ENCODE measurements around the gene GRIN2B.

The GRIN2B gene

GRCh38 chr12:13981296-13981962, at the start of gene GRIN2B:
GRIN2B (minus strand) TSS chr12:13981602; CDS start chr12:13866208, 115,394 bp downstream.
- no peak for DNase-seq

- DNase-seq, result no peak
These were observed 45.1 kb upstream of the GRIN2B start for GRCh38 chr12:14026537-14026936.

- no peak for DNase-seq
These were observed 43.2 kb upstream of the GRIN2B start for GRCh38 chr12:14024591-14024990.

GRCh38 chr12:14018080-14018479, 36.7 kb upstream of the GRIN2B start:
- no peak for DNase-seq

- DNase-seq, result no peak
These were observed 29.6 kb upstream of the GRIN2B start for GRCh38 chr12:14010989-14011388.

GRCh38 chr12:14007639-14008038, 26.2 kb upstream of the GRIN2B start:
- no peak for DNase-seq

GRCh38 chr12:13992585-13992984, 11.2 kb upstream of the GRIN2B start:
- DNase-seq, result no peak

GRCh38 chr12:13992106-13992505, 10.7 kb upstream of the GRIN2B start:
- no peak for DNase-seq

GRCh38 chr12:13986031-13986430, 4.6 kb upstream of the GRIN2B start:
- no peak for DNase-seq

GRCh38 chr12:13981990-13982389, 588 bp upstream of the GRIN2B start:
- no peak for DNase-seq

- DNase-seq, result no peak
These were observed 685 bp downstream of the GRIN2B start for GRCh38 chr12:13980538-13981295.

GRCh38 chr12:13979772-13980378, 1.5 kb downstream of the GRIN2B start:
- no peak for DNase-seq

- DNase-seq, result no peak
These were observed 2.5 kb downstream of the GRIN2B start for GRCh38 chr12:13978876-13979275.

- no peak for DNase-seq
These were observed 4.5 kb downstream of the GRIN2B start for GRCh38 chr12:13976880-13977279.

- no peak for DNase-seq
These were observed 5.3 kb downstream of the GRIN2B start for GRCh38 chr12:13976028-13976584.

GRCh38 chr12:13973996-13974395, 7.4 kb downstream of the GRIN2B start:
- no peak for DNase-seq

- no peak for DNase-seq
These were observed 10.6 kb downstream of the GRIN2B start for GRCh38 chr12:13970803-13971202.

- no peak for DNase-seq
These were observed 13.1 kb downstream of the GRIN2B start for GRCh38 chr12:13968281-13968680.

GRCh38 chr12:13964666-13965065, 16.7 kb downstream of the GRIN2B start:
- no peak for DNase-seq

GRCh38 chr12:13962699-13963098, 18.7 kb downstream of the GRIN2B start:
- peak; percentile 21 for DNase-seq

GRCh38 chr12:13961971-13962370, 19.4 kb downstream of the GRIN2B start:
- DNase-seq, result no peak

GRCh38 chr12:13959131-13959723, 22.2 kb downstream of the GRIN2B start:
- DNase-seq, result no peak

- DNase-seq, result no peak
These were observed 23.8 kb downstream of the GRIN2B start for GRCh38 chr12:13957576-13957975.

All from RPMI8226 (cell line).